Mammary epithelial cell (primary cell): ENCODE data around the gene EFCAB12.

Experiments
- EZH2 ChIP-seq: IDR thresholded peaks from 2 replicates; pipeline ENCODE4 v1.6.1; 2012; ENCODE audit warnings: low read length, inconsistent platforms, borderline replicate concordance
- TF ChIP-seq, protein P1 (sequence below), 2 donors: IDR thresholded peaks in 1 of 2; conservative IDR thresholded peaks in 1 of 2; 2 replicates each; pipeline ENCODE4 v1.5.1; 2011 to 2012; ENCODE audit warnings: inconsistent platforms in 2 of 2, low read length in 2 of 2, mild to moderate bottlenecking in 2 of 2, control low read depth in 1 of 2, low read depth in 1 of 2; ENCODE audit not compliant: insufficient read depth in 1 of 2; ENCODE audit errors: extremely low read depth in 1 of 2

- TF ChIP-seq, protein P1, sequence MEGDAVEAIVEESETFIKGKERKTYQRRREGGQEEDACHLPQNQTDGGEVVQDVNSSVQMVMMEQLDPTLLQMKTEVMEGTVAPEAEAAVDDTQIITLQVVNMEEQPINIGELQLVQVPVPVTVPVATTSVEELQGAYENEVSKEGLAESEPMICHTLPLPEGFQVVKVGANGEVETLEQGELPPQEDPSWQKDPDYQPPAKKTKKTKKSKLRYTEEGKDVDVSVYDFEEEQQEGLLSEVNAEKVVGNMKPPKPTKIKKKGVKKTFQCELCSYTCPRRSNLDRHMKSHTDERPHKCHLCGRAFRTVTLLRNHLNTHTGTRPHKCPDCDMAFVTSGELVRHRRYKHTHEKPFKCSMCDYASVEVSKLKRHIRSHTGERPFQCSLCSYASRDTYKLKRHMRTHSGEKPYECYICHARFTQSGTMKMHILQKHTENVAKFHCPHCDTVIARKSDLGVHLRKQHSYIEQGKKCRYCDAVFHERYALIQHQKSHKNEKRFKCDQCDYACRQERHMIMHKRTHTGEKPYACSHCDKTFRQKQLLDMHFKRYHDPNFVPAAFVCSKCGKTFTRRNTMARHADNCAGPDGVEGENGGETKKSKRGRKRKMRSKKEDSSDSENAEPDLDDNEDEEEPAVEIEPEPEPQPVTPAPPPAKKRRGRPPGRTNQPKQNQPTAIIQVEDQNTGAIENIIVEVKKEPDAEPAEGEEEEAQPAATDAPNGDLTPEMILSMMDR (conservative IDR thresholded peaks at IDR 0.05 in 1 of 2, IDR thresholded peaks at IDR 0.05 in 1 of 2; ENCODE audit: extremely low read depth in 1 of 2, insufficient read depth in 1 of 2, low read depth in 1 of 2, low read length in 2 of 2) = no peak
- no peak for TF ChIP-seq EZH2
These were observed 25.3 kb upstream of the EFCAB12 start for GRCh38 chr3:129453732-129454131.
